ENCODE measurements around the gene DDTL. TPM values are rescaled to one million over a fixed set of nuclear protein-coding genes. Genes with fewer than 3 reads are reported as not detected.
"Not testable (repeated sequence)": the region's sequence is repeated elsewhere in the genome, so short reads cannot be mapped to it uniquely, and the experiment has no call there.

Gene DDTL
- total RNA-seq, 1 donor from 2014 or later, result not detected

GRCh38 chr22:23970816-23971486 lies 4.3 kb downstream of the DDTL start:
- no peak for DNase-seq

DNA sequence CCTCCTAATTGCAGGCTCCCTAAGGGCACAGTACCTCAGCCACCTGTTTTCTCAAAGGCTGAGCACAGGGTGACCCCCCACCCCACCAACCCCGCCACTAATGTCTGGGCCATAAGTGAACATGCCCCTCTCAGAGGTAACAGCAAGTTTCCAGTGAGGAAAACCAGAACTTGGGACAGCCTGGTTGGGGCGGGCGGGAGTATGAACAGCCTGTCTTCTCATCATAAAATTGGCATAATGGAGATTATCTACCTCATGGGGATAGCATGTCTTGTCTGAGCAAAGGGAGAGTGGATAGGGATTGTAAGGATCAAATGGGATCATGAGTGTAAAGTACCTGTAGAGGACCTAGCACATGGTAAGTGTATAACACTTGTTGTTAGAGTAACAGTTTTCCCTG lies 5.2 kb downstream of the DDTL start:
- DNase-seq, result not testable (repeated sequence)

GRCh38 chr22:23974345-23974744 lies 7.7 kb downstream of the DDTL start, which contains the start of gene DDT:
DDT (minus strand) TSS chr22:23974441; CDS start chr22:23974414, 27 bp downstream.
- not testable (repeated sequence) for DNase-seq

- not testable (repeated sequence) for DNase-seq
These were observed 8.2 kb downstream of the DDTL start for GRCh38 chr22:23974836-23975352.

GRCh38 chr22:23977304-23977703 lies 10.6 kb downstream of the DDTL start:
- DNase-seq, result not testable (repeated sequence)

DNA sequence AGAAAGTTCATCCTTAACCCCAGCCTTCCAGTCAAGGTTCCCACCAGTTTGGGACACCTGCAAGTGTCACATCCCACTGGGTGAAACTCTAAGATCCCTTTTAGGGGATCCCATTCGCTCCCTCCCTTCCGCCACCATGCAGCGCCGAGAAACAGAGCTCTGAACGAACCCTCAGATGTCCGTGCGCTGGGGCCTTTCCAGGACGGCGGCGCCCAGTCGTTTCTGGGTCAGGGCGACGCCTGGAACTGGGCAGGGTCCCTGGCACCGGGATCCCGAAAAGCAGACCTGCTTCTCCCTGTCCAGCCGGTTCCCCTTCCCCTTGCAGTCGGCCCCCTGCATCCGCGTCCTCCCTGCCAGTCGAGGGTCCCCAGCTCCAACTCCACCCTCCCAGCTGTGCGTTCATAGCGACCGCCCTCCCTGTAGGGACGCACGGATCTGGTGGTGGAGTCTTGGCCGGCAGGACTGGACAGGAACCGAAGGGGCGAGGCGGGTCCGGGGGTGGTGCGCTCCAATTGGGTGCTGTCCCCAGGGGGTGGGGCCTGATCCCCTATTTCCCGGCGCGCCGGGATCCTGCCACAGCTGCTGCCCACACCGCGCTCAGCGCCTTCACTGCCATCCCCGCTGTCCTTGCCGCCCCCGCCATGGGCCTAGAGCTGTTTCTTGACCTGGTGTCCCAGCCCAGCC lies 13.0 kb downstream of the DDTL start, which contains the start of gene GSTT2:
TSS of gene GSTT2 (plus strand) at position 578 of the 684 bp plus-strand sequence.
- not testable (repeated sequence) for DNase-seq

GRCh38 chr22:23980567-23980966 lies 13.9 kb downstream of the DDTL start:
- DNase-seq, result not testable (repeated sequence)

GRCh38 chr22:23984430-23984829 lies 17.7 kb downstream of the DDTL start:
- DNase-seq, result no peak

DNA sequence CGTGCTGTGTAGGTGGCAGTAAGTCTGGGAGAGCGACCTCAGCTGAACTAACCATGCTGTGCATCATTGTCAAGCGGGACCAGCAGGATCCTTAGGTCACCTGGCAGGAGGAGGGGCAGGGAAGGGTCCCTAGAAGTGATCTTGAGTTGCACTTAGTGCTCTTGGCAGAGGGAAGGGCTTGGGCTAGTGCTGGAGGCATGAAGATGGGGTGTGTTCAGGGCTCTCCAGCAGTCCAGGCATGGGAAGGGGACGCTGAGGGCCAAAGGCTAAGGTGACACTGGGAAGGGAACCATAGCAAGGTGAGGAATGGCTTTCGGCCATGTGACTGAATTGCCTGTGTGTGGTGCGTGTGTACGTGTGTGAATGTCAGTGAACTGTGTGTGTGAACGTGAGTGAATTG lies 19.4 kb downstream of the DDTL start:
- DNase-seq, result not testable (repeated sequence)

DNA sequence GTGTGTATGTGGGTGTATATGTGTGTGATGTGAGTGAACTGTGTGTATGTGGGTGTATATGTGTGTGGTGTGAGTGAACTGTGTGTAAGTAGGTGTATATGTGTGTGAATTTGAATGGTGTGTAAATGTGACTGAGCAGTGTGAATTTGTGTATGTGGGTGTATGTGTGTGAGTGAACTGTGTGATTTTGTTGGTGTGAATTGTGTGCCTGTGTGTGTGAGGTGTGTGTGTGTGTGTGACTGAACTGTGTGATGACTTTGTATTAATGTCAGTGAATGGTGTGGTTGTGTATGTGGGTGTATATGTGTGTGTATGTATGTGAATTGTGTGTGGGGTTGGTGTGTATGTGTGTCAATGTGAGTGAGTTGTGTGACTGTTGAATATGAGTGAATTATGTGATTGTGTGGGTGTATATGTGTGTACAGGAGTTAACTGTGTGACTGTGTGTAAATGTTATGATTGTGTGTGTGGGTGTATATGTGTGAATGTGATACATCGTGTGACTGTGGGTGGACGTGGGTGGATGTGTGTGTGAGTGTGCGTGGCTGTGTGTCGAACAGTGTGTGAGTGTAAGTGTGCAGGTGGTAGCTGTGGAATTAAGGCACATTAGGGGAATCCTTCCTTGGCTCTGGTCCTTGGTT lies 20.0 kb downstream of the DDTL start:
- DNase-seq, result not testable (repeated sequence)

- not testable (repeated sequence) for DNase-seq
These were observed 23.0 kb downstream of the DDTL start for GRCh38 chr22:23989583-23990244.

GRCh38 chr22:23993080-23993479 lies 26.4 kb downstream of the DDTL start:
- not testable (repeated sequence) for DNase-seq

GRCh38 chr22:23993581-23994177 lies 27.0 kb downstream of the DDTL start:
- not testable (repeated sequence) for DNase-seq

DNA sequence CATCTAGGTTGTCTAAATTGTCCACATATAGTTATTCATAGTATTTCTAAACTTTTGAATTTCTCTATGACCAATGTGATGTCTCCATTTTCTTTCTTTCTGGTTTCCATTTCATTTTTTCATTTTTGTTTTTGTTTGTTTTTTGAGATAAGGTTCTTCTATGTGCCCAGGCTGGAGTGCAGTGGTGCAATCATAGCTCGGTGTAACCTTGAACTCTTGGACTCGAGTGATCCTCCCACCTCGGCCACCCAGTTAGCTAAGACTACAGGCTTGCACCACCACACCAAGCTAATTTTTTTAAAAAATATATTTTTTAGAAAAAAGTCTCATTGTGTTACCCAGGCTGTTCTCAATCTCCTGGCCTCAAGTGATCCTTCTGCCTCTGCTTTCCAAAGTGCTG lies 30.4 kb downstream of the DDTL start:
- no peak for DNase-seq

DNA sequence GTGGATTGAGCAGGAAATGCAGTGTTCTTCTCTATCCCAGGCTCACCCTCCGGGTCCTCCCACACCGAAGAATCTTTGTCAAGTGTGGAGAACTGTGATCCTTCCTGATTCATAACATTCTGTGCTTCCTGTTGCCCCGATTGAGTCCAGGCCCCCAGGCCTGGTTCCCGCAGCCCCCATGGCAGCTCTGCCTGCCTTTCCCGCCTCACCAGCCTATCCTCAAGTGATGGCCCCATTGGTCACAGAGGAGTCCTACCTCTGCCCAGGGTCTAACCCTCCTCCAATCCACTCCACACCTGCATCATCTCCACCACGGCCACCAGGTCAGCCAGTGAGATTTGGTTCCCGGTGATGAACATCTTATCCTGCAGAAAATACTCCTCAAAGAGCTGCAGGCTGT lies 33.1 kb downstream of the DDTL start:
- not testable (repeated sequence) for DNase-seq

DNA sequence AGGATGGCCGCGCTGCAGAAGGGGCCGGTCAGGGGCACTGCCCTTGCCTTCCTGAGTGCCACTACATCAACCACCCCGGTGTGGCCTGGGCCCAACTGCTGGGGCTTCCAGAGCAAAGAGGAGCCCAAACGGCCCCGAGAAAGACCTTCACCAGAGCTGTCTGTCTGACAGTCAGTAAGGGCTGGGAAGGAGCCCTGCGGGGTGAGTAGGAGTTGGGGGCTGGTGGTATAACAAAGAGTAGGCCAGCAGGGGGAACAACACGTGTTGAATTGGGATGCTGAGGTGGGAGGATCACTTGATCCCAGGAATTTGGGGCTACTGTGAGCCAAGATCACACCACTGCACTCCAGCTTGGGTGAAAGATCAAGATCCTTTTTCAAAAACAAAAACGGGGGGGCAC lies 34.6 kb downstream of the DDTL start:
- DNase-seq, result no peak

GRCh38 chr22:24002272-24002671 lies 35.6 kb downstream of the DDTL start:
- no peak for DNase-seq

DNA sequence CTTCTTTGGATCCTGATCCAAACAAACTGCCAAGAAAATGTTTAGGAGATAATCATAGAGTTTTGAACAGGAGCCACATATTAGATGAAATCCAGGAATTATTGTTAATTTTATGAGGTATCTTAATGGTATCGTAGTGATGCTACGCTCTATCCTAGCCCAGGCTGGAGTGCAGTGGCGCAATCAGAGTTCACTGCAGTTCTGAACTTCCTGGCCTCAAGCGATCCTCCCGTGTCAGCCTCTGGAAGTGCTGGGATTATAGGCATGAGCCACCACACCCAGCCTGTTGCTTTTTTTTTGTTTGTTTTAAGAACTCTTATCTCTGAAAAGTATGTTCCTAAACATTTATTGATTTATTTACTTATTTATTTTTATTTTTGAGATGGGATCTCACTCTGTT lies 36.2 kb downstream of the DDTL start:
- DNase-seq, result no peak

- no peak for DNase-seq
These were observed 37.2 kb downstream of the DDTL start for GRCh38 chr22:24003887-24004286.

DNA sequence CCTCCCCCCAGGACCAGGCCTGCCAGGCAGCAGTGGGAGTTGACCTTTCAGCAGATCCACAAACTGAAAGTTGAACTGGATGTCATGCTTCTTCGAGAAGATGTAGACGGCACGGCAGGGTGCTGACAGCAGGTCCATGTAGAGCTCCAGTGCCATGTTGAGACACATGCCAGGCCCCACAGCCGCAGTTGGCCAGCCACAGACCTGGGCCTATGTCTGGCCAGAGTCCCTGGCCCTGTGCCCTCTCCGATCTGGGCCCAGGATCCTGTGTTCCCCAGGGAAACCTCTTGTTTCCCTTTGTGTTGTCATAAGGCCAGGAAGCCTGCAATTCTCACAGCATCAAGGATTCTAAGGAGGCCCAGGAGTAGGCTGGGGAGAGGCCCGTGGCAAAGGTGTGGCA lies 38.5 kb downstream of the DDTL start, which contains the start of gene GSTT4:
TSS of gene GSTT4 (minus strand) at position 253 of the 400 bp plus-strand sequence. CDS start at position 156, 97 bp downstream.
- no peak for DNase-seq

DNA sequence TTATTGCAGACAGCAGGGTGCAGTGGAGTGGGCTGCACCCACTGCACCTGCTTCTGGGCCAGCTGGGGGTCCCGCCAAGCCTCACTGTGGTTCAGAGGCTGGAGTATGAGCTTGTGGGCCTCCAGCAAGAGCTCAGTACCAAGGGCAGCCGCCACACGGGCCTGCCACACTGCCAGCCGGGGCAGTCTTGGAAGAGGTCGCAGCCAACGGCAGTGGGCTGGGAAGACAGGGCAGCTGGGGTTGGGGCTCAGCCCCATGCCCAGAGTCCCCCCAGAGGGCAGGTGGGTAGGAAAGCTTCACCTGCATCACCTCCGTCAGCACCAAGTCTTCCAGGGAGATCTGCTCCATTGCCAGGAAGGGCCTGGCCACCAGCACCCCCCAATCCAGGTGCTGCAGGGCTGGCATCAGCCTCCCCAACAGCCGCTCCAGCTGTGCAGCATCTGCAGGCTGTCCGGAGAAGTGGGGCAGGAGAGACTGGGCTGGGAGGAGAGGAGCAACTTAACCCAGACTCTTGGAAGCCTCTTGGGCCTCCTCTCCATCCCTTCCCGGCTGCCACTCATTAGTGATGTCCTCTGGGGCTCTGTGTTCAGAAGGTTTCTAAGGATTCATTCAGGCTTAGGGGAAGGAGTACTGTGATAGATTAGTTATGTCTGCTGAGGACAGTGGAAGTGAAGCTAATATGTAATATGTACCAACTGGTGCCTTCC lies 39.7 kb downstream of the DDTL start:
- DNase-seq, result no peak
